GM19438 (cell line): ENCODE measurements around the gene CCDC77.
"Not testable (repeated sequence)": the region's sequence is repeated elsewhere in the genome, so short reads cannot be mapped to it uniquely, and the experiment has no call there.

Experiments used
- ATAC-seq: cut with Tn5 transposase; IDR thresholded peaks from one replicate; pipeline ENCODE4 v1.9.1; 2021; ENCODE audit warnings: low read depth; ENCODE audit not compliant: unreplicated experiment

The CCDC77 gene

GRCh38 chr12:401235-402028, at the start of gene CCDC77:
Gene CCDC77, plus strand, starts transcription at chr12:401644. Its CDS starts 7,740 bp downstream, at chr12:409384.
- ATAC-seq: peak; percentile 98

GRCh38 chr12:356276-356988, 45.0 kb upstream of the CCDC77 start:
- ATAC-seq: no peak

GRCh38 chr12:359091-359490, 42.4 kb upstream of the CCDC77 start:
- no peak for ATAC-seq

GRCh38 chr12:366820-367219, 34.6 kb upstream of the CCDC77 start:
- ATAC-seq: no peak

- ATAC-seq: no peak
These were observed 33.5 kb upstream of the CCDC77 start for GRCh38 chr12:367972-368371.

GRCh38 chr12:370739-371485, 30.5 kb upstream of the CCDC77 start:
- ATAC-seq: not testable (repeated sequence)

- no peak for ATAC-seq
These were observed 14.8 kb upstream of the CCDC77 start for GRCh38 chr12:386651-387050.

- ATAC-seq: no peak
These were observed 13.4 kb upstream of the CCDC77 start for GRCh38 chr12:388012-388411.

GRCh38 chr12:388541-389141, 12.8 kb upstream of the CCDC77 start:
- ATAC-seq: peak; percentile 31

GRCh38 chr12:389142-390096, 12.0 kb upstream of the CCDC77 start, which contains the start of gene KDM5A:
Gene KDM5A, minus strand, starts transcription at chr12:389320. Its CDS starts 229 bp downstream, at chr12:389091.
- peak; percentile 95 for ATAC-seq

GRCh38 chr12:400828-401227, 616 bp upstream of the CCDC77 start:
- peak; percentile 6 for ATAC-seq

- no peak for ATAC-seq
These were observed 565 bp downstream of the CCDC77 start for GRCh38 chr12:402029-402389.

GRCh38 chr12:414859-415258, 13.4 kb downstream of the CCDC77 start:
- ATAC-seq: no peak

- no peak for ATAC-seq
These were observed 17.0 kb downstream of the CCDC77 start for GRCh38 chr12:418432-418831.

- no peak for ATAC-seq
These were observed 21.1 kb downstream of the CCDC77 start for GRCh38 chr12:422526-422925.

GRCh38 chr12:435737-436136, 34.3 kb downstream of the CCDC77 start:
- not testable (repeated sequence) for ATAC-seq

GRCh38 chr12:442235-442884, 40.9 kb downstream of the CCDC77 start:
- no peak for ATAC-seq

GRCh38 chr12:447141-447540, 45.7 kb downstream of the CCDC77 start:
- ATAC-seq: no peak

GRCh38 chr12:449203-449602, 47.8 kb downstream of the CCDC77 start:
- ATAC-seq: no peak
